Heart right ventricle (tissue), 16 donors: ENCODE results near the gene TMTC3. TPM values are rescaled to one million over a fixed set of nuclear protein-coding genes. Genes with fewer than 3 reads are reported as not detected.

Experiments
- ATAC-seq, 8 donors: fragments of 200-7000 bp; cut with Tn5 transposase; one replicate each; pipeline ENCODE4 v1.9.1; 2020; ENCODE audit warnings: mild to moderate bottlenecking in 8 of 8, moderate library complexity in 8 of 8, moderate number of reproducible peaks in 1 of 8
- DNase-seq, 2 donors: peaks; one replicate each; pipeline ENCODE4 v3.0.0-alpha.2; 2020
- H3K27ac ChIP-seq, 10 donors: fragments of 200-600 bp; sonication (generic) in 2 of 10; one replicate each; pipeline versions ENCODE4 v1.5.0 to v1.8.0; 2020 to 2022; ENCODE audit warnings: mild to moderate bottlenecking in 3 of 10
- H3K27me3 ChIP-seq, 7 donors: fragments of 200-600 bp; one replicate each; pipeline ENCODE4 v1.8.0; 2021 to 2022; ENCODE audit warnings: mild to moderate bottlenecking in 2 of 7
- H3K36me3 ChIP-seq, 9 donors: fragments of 200-600 bp; sonication (generic) in 1 of 9; one replicate each; pipeline versions ENCODE4 v1.5.0 to v1.8.0; 2020 to 2022; ENCODE audit warnings: mild to moderate bottlenecking in 2 of 9
- H3K4me1 ChIP-seq, 9 donors: fragments of 200-600 bp; sonication (generic) in 1 of 9; one replicate each; pipeline versions ENCODE4 v1.5.0 to v1.8.0; 2020 to 2022; ENCODE audit warnings: mild to moderate bottlenecking in 4 of 9
- H3K4me3 ChIP-seq, 10 donors: fragments of 200-600 bp; sonication (generic) in 2 of 10; one replicate each; pipeline versions ENCODE4 v1.5.0 to v1.8.0; 2020 to 2022; ENCODE audit warnings: mild to moderate bottlenecking in 7 of 10, moderate library complexity in 2 of 10
- H3K9me3 ChIP-seq, 11 donors: fragments of 200-600 bp in 10 of 11; sonication (generic) in 2 of 11; one replicate each; pipeline versions ENCODE4 v1.5.0 to v1.8.0; 2013 to 2022; ENCODE audit warnings: mild to moderate bottlenecking in 2 of 11, control low read depth in 1 of 11, moderate library complexity in 1 of 11
- WGBS, 2 donors: extraction: QIAGEN DNeasy Blood & Tissue Kit; methylation state at CpG; one replicate each; pipeline ENCODE4 v1.1.7; 2013; ENCODE audit warnings: inconsistent platforms in 1 of 2; 5-methylcytosine and 5-hydroxymethylcytosine counted together
- intact Hi-C, 10 donors: fragments of 100-400 bp; cut with DNase I; formaldehyde crosslinking; loops; one replicate each; pipeline versions ENCODE4 v1.11.1 to v1.14.2; 2022
- polyA plus RNA-seq, 2 donors: library from polyadenylated mRNA; stranded (reverse); fragments of 200-250 nt; gene quantifications; one replicate each; pipeline ENCODE4 v1.2.3, GENCODE V29; 2013
- total RNA-seq, 10 donors: library from RNA; stranded (reverse); fragmentation: NEBNext Ultra II Directional in 3 of 10; extraction: Animal tissue kit (Norgen Biotek cat#: 25700) in 3 of 10; gene quantifications; one replicate each; pipeline versions ENCODE4 v1.2.1 to v1.2.4, GENCODE V29; 2021 to 2023
- TF ChIP-seq, protein P1 (sequence below), 9 donors: fragments of 200-600 bp; sonication (generic) in 2 of 9; IDR thresholded peaks; one replicate each; pipeline versions ENCODE4 v1.5.0 to v1.8.0; 2021 to 2022; ENCODE audit warnings: antibody characterized with exemption in 9 of 9, mild to moderate bottlenecking in 5 of 9, moderate library complexity in 1 of 9
- donor health status: Arrhythmogenic right ventricular cardiomyopathy.
- donor health status: ischemic (EF 13 %, LVEDD 7.1; RV severe dilation, severe dysfunction).
- donor health status: healthy with polysubstance abuse.
- donor health status: DM: no; HTN: yes; CAD: no.
- donor health status: DM: no; HTN: no; CAD: no.
- donor health status: ischemic (EF 25% LVEDD 6.9; RV normal size, moderate dysfunction).
- donor health status: ischemic (EF 25% LVEDD 5.7; RV mildly dilated, moderate dysfunction).
- donor health status: healthy.
- donor health status: DM: yes; HTN: yes; CAD: no.
- donor health status: Ischemic cardiomyopathy.
- donor health status: ischemic (EF 35%, LVEDD 5.7; RV mildly dilated, moderate dysfunction).
- donor health status: nonischemic (EF 11% LVEDD 7.7; RV severe dilation, severe dysfunction).
- donor health status: DM: yes; HTN: yes; CAD: no.
- donor health status: PGD.
- donor health status: ischemic (EF 29% LVEDD 5.4; RV normal size, mild dysfunction).
- donor health status: nonischemic (EF 23%, LVEDD 6.1; RV moderate dilation, normal function).

TMTC3 gene
- total and polyA plus RNA-seq, 12 donors: 2.7 to 11.9 (median 8.6) TPM

DNA sequence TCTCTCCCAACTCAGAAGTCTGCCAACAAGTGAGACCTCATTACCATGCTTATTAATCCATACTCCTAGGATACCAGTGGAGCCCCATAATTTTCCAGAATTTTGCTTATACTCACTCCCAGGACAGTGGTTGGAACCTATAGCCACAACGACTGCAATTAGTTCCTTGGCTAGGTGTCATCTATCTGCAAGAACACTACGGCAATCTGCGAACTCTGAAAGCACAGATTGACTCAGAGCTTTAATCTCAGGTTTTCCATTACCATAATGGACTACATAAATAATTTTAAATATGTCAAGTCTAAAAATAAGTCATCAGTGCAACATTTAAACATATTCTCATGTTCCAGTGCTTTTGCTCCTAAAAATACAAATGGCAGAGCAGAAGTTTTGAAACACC lies 33.4 kb downstream of the TMTC3 start:
- H3K36me3 ChIP-seq: peaks cover 0 to 99% (median 24%) of the 10 kb centered on the region in 9 donors
- TF ChIP-seq, protein P1, sequence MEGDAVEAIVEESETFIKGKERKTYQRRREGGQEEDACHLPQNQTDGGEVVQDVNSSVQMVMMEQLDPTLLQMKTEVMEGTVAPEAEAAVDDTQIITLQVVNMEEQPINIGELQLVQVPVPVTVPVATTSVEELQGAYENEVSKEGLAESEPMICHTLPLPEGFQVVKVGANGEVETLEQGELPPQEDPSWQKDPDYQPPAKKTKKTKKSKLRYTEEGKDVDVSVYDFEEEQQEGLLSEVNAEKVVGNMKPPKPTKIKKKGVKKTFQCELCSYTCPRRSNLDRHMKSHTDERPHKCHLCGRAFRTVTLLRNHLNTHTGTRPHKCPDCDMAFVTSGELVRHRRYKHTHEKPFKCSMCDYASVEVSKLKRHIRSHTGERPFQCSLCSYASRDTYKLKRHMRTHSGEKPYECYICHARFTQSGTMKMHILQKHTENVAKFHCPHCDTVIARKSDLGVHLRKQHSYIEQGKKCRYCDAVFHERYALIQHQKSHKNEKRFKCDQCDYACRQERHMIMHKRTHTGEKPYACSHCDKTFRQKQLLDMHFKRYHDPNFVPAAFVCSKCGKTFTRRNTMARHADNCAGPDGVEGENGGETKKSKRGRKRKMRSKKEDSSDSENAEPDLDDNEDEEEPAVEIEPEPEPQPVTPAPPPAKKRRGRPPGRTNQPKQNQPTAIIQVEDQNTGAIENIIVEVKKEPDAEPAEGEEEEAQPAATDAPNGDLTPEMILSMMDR (IDR thresholded peaks at IDR 0.05): no peak
- no peak overlapping the region for H3K4me3 ChIP-seq
- no peaks in the 10 kb centered on the region for H3K27me3 ChIP-seq
- DNase-seq (no peak), ATAC-seq (no peak)
- 97 to 98% methylated on average over 3 of the region's 3 CpGs for WGBS, 2 donors
- H3K4me1 ChIP-seq: no peaks in the 10 kb centered on the region
- H3K27ac ChIP-seq: no peak overlapping the region
- intact Hi-C loops: no loop called here
- no peaks in the 10 kb centered on the region for H3K9me3 ChIP-seq

- ATAC-seq: no peak
- H3K27ac ChIP-seq: no peak overlapping the region
- DNase-seq: no peak
- intact Hi-C loops: loop anchor here in 1 of 10 donors (5.0 kb wide), 1 partner anchor 162 kb away; no protein-coding TSS in a partner anchor
- no peaks in the 10 kb centered on the region for H3K4me1 ChIP-seq
- H3K4me3 ChIP-seq: no peak overlapping the region
- H3K36me3 ChIP-seq: peaks cover 0 to 95% (median 23%) of the 10 kb centered on the region in 9 donors
- 91 to 93% methylated on average over 6 of the region's 6 CpGs for WGBS, 2 donors
- peaks cover 0 to 6% (median 0%) of the 10 kb centered on the region in 11 donors for H3K9me3 ChIP-seq
- no peaks in the 10 kb centered on the region for H3K27me3 ChIP-seq
- TF ChIP-seq, protein P1 (IDR thresholded peaks at IDR 0.05): no peak
These were observed 37.4 kb downstream of the TMTC3 start for GRCh38 chr12:88179436-88180014.

GRCh38 chr12:88181881-88182280 lies 39.8 kb downstream of the TMTC3 start:
- DNase-seq (no peak), ATAC-seq (no peak)
- TF ChIP-seq, protein P1 (IDR thresholded peaks at IDR 0.05): no peak
- intact Hi-C loops: loop anchor here in 1 of 10 donors (5.0 kb wide), 1 partner anchor 165 kb away; no protein-coding TSS in a partner anchor
- no peaks in the 10 kb centered on the region for H3K4me1 ChIP-seq
- no peaks in the 10 kb centered on the region for H3K27me3 ChIP-seq
- H3K36me3 ChIP-seq: peaks cover 0 to 82% (median 19%) of the 10 kb centered on the region in 9 donors
- peaks cover 0 to 14% (median 0%) of the 10 kb centered on the region in 11 donors for H3K9me3 ChIP-seq
- WGBS, 2 donors: 82 to 87% methylated on average over 3 of the region's 3 CpGs
- H3K4me3 ChIP-seq: no peak overlapping the region
- no peak overlapping the region for H3K27ac ChIP-seq

- H3K27me3 ChIP-seq: no peaks in the 10 kb centered on the region
- no peak overlapping the region for H3K27ac ChIP-seq
- H3K9me3 ChIP-seq: peaks cover 0 to 14% (median 0%) of the 10 kb centered on the region in 11 donors
- TF ChIP-seq, protein P1 (IDR thresholded peaks at IDR 0.05): no peak
- WGBS, 2 donors: 97 to 99% methylated on average over 3 of the region's 3 CpGs
- no peak overlapping the region for H3K4me3 ChIP-seq
- DNase-seq (no peak), ATAC-seq (no peak)
- peaks cover 0 to 76% (median 19%) of the 10 kb centered on the region in 9 donors for H3K36me3 ChIP-seq
- H3K4me1 ChIP-seq: no peaks in the 10 kb centered on the region
- intact Hi-C loops: loop anchor here in 1 of 10 donors (5.0 kb wide), 1 partner anchor 165 kb away; no protein-coding TSS in a partner anchor
These were observed 40.3 kb downstream of the TMTC3 start for GRCh38 chr12:88182416-88182815.
